T47D (cell line): Measurements from ENCODE around the gene PARD3.

ENCODE experiments used
- DNase-seq, 2 experiments: peaks; one replicate each; pipeline versions ENCODE4 v3.0.0 to v3.0.0-alpha.2; 2011 to 2012; ENCODE audit warnings: low read depth in 1 of 2, low spot score in 1 of 2
- JUND ChIP-seq: IDR thresholded peaks from 2 replicates; pipeline ENCODE4 v1.6.1; 2012; ENCODE audit warnings: low read depth
- in situ Hi-C: cut with HindIII; loops from 2 replicates; pipeline ENCODE4 v1.10.0; 2016; ENCODE audit warnings: low sequenced_read_pairs, low pct_unique_long_range_greater_than_20kb

Gene PARD3

DNA sequence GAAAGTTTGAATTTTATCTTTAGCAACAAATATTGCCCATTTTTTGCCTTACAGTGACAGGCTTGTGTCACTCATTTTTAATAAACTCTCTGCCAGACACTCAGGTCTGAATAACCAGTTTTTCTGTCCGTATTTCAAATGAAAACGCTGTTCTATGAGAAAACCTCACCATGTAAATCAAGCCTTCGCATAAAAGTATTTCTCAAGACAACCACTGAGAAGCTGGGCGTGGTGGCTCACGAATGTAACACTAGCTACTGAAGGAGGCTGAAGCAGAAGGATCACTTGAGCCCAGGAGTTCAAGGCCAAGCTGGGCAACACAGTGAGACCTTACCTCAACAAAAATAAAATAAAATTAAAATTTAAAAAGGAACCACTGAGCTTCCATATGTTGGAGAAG, 339.3 kb downstream of the PARD3 start:
- no peak for TF ChIP-seq JUND
- DNase-seq = no peak
- in situ Hi-C loops = no loop called here

DNA sequence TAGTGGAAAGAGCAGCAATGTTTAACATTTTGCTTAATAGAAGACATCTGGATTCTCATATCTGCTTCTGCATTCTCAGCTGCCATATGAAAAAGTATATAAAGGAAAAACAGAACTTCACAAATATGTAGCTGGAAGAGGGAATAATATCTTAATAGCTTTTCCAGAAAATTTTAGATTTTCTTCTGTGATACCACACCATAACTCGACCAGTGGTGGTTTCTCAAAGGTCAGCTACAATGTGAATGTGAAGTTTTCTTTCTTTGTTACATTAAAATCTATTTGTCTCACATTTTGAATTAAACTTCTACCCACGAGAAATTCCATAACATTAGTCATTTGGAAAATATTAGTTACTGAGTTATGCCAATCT, 339.8 kb downstream of the PARD3 start:
- in situ Hi-C loops = no loop called here
- DNase-seq = no peak
- no peak for TF ChIP-seq JUND

- DNase-seq = no peak
- in situ Hi-C loops = no loop called here
- no peak for TF ChIP-seq JUND
These were observed 340.4 kb downstream of the PARD3 start for GRCh38 chr10:34474555-34475273.

- in situ Hi-C loops = no loop called here
- DNase-seq = no peak
- no peak for TF ChIP-seq JUND
These were observed 341.1 kb downstream of the PARD3 start for GRCh38 chr10:34474009-34474376.

DNA sequence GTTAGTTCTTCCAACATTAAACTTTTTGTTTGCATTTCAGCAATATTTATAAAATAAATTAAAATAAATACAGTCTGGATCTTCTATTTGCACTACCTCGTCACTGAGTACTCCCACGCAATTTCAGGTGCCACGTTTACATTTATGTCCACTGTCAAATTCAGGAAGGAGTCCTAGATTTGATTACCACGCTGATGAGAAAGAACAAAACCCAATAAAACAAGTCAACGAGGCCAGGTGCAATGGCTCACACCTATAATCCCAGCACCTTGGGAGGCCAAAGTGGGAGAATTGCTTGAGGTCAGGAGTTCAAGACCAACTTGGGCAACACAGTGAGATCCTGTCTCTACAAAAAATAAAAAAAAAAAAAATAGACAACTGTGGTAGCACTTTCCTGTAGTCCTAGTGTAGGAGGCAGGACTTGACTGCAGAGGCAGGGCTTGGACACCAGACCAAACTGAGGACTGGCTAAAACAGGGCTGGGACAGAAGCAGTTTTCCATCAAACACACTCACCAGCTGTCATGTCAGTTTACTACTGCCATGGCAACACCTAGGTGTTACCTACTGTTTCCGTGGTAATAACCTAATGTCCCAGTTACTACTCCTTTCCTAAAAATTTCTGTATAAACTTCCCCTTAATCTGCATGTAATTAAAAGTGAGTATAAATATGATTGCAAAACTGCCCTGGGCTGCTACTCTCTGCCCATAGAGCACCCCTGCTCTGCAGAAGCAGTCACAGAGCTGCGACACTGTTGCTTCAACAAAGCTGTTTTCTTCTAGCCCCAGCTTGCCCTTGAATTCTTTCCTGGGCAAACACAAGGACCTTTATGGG, 341.7 kb downstream of the PARD3 start:
- TF ChIP-seq JUND = no peak
- DNase-seq = peak in 1 of 2 experiments; percentile 4
- in situ Hi-C loops = no loop called here

DNA sequence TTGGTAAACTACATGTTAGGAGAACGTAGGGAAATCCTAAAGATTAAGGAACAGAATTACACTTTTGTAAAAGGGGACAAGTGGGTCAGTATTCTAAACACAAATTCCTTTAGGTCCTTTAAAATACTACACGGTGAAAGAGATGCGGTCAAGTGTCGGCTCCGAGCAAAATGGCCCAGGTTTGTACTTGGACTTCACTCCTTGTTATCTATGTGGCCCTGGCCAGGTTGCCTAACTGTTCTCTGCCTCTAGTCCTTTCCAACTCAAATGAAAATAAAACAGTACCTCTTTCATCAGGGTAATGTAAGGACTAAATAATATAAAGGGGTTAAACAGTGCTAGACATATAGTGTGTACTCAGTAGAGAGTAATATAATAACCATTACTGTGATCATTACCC, 344.8 kb downstream of the PARD3 start:
- in situ Hi-C loops = no loop called here
- TF ChIP-seq JUND = no peak
- DNase-seq = no peak

DNA sequence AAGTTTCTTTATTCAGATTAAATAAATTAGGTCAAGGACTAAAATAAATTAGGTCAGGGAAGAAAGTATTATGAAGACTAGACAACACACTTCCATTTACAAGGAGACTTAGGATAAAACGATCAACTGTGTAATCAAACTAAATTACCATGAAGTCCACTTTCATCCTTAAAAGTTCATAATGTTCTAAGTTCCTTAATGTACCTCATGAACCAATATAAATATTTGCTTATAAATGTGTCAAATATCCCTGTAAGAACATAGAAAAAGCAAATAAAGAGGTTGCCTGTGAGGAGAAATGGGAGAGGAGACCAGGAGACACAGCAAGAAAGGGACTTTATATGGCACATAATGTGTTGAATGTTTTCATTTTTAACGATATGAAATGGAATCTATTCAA, 345.6 kb downstream of the PARD3 start:
- in situ Hi-C loops = no loop called here
- no peak for DNase-seq
- no peak for TF ChIP-seq JUND

- in situ Hi-C loops = no loop called here
- no peak for TF ChIP-seq JUND
These were observed 347.2 kb downstream of the PARD3 start for GRCh38 chr10:34467902-34468301.

GRCh38 chr10:34467364-34467763, 347.7 kb downstream of the PARD3 start:
- in situ Hi-C loops = no loop called here

More at GRCh38 chr10:34467902-34468301, 347.2 kb downstream of the PARD3 start:
- DNase-seq = no peak

DNA sequence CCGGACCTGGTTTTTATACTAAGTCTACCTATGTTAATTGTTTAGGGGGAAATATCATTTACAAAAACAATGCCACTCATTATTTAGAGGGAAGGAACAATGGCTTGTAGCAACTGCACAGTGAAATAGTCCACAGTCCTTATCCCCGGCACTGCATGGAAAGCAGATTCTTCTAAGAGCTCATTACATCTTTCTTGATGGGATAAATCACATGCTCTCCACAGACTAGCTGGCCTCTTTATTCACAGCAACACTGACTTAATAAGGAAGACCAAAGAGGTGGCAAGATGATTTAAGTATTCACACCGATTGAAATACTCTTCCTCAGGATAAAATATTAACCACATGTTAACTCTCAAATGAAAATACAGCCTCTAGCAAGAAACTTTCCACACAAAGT, 349.4 kb downstream of the PARD3 start:
- in situ Hi-C loops = no loop called here
- TF ChIP-seq JUND = no peak
- no peak for DNase-seq

More at GRCh38 chr10:34467364-34467763, 347.7 kb downstream of the PARD3 start:
- DNase-seq = no peak
- no peak for TF ChIP-seq JUND

GRCh38 chr10:34464591-34464990, 350.5 kb downstream of the PARD3 start:
- TF ChIP-seq JUND = no peak
- DNase-seq = no peak
- in situ Hi-C loops = no loop called here

- DNase-seq = no peak
These were observed 351.1 kb downstream of the PARD3 start for GRCh38 chr10:34464000-34464399.

DNA sequence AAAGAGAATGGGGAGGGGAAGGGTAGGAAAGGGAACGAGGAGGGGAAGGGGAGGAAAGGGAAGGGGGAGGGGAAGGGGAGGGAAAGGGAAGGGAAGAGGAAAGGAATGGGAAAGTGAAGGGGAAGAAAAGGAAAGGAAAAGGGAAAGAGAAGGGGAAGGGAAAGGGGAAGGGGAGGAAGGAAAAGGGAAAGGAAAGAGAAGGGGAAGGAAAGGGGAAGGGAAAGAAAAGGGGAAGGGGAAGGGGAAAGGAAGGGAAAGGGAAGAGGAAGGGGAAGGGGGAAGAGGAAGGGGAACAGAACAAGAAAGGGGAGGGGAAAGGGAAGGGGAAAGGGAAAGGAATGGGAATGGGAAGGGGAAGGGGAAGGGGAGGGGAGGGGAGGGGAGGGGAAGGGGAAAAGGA, 352.1 kb downstream of the PARD3 start:
- TF ChIP-seq JUND = no peak

More at GRCh38 chr10:34464000-34464399, 351.1 kb downstream of the PARD3 start:
- TF ChIP-seq JUND = no peak
- in situ Hi-C loops = no loop called here

More for the DNA sequence above, 352.1 kb downstream of the PARD3 start:
- no peak for DNase-seq
- in situ Hi-C loops = no loop called here
